KMS-11 (cell line): ENCODE measurements around the gene NOS3.

Experiments
- H2AFZ ChIP-seq: fragments of 200-600 bp; sonication (generic); 2 replicates; pipeline ENCODE4 v1.6.1; 2016; ENCODE audit warnings: antibody characterized with exemption, mixed run types, low read depth
- H3K27ac ChIP-seq: fragments of 200-600 bp; sonication (generic); 2 replicates; pipeline ENCODE4 v1.6.1; 2016; ENCODE audit warnings: mild to moderate bottlenecking, mixed run types
- H3K27me3 ChIP-seq: fragments of 200-600 bp; sonication (generic); 2 replicates; pipeline ENCODE4 v1.6.1; 2017; ENCODE audit warnings: mild to moderate bottlenecking, low read depth, mixed run types, moderate library complexity; ENCODE audit not compliant: insufficient read depth
- H3K36me3 ChIP-seq: fragments of 200-600 bp; sonication (generic); 2 replicates; pipeline ENCODE4 v1.6.1; 2017; ENCODE audit warnings: mild to moderate bottlenecking, mixed run types; ENCODE audit not compliant: insufficient read depth
- H3K4me1 ChIP-seq: fragments of 200-600 bp; sonication (generic); 2 replicates; pipeline ENCODE4 v1.6.1; 2016; ENCODE audit warnings: mild to moderate bottlenecking, low read depth, mixed run types; ENCODE audit not compliant: poor library complexity, severe bottlenecking
- H3K4me2 ChIP-seq: fragments of 200-600 bp; sonication (generic); 2 replicates; pipeline ENCODE4 v1.7.0; 2016; ENCODE audit warnings: mild to moderate bottlenecking, mixed run types
- H3K4me3 ChIP-seq: fragments of 200-600 bp; sonication (generic); IDR thresholded peaks from 2 replicates; pipeline ENCODE4 v1.6.1; 2017; ENCODE audit warnings: low read depth, low read length, mixed read lengths; ENCODE audit not compliant: insufficient read depth
- H3K79me2 ChIP-seq: fragments of 200-600 bp; sonication (generic); 2 replicates; pipeline ENCODE4 v1.6.1; 2016; ENCODE audit warnings: low read depth, mixed run types; ENCODE audit not compliant: insufficient read depth
- H3K9ac ChIP-seq: fragments of 200-600 bp; sonication (generic); 2 replicates; pipeline ENCODE4 v1.6.1; 2016; ENCODE audit warnings: mild to moderate bottlenecking, mixed run types
- H4K20me1 ChIP-seq: fragments of 200-600 bp; sonication (generic); 2 replicates; pipeline ENCODE4 v1.6.1; 2016; ENCODE audit warnings: mild to moderate bottlenecking, mixed run types; ENCODE audit not compliant: insufficient read depth
- TF ChIP-seq, protein P1 (sequence below): fragments of 200-600 bp; sonication (generic); conservative IDR thresholded peaks from 2 replicates; pipeline ENCODE4 v1.6.1; 2017; ENCODE audit warnings: low read depth, mild to moderate bottlenecking, antibody characterized with exemption, low read length, moderate library complexity, mixed read lengths

Gene NOS3

DNA sequence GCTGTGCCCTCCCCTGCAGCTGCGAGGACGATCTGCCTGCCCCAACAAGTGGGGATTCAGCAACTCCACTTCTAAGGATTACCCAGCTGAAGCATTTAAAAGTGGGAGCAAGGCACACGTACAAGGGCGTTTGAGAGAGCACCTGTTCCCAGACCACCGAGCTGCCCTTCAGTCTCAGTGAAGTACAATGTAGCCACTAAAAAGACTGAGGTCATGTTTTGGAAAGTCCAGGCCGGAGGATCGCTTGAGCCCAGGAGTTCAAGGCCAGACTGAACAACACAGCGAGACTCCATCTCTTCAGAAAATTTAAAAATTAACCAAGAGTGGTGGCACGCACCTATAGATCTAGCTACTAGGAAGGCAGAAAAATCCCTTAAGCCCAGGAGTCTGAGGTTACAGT, 14.7 kb downstream of the NOS3 start:
- H3K4me2 ChIP-seq = no peak overlapping the region
- TF ChIP-seq, protein P1, sequence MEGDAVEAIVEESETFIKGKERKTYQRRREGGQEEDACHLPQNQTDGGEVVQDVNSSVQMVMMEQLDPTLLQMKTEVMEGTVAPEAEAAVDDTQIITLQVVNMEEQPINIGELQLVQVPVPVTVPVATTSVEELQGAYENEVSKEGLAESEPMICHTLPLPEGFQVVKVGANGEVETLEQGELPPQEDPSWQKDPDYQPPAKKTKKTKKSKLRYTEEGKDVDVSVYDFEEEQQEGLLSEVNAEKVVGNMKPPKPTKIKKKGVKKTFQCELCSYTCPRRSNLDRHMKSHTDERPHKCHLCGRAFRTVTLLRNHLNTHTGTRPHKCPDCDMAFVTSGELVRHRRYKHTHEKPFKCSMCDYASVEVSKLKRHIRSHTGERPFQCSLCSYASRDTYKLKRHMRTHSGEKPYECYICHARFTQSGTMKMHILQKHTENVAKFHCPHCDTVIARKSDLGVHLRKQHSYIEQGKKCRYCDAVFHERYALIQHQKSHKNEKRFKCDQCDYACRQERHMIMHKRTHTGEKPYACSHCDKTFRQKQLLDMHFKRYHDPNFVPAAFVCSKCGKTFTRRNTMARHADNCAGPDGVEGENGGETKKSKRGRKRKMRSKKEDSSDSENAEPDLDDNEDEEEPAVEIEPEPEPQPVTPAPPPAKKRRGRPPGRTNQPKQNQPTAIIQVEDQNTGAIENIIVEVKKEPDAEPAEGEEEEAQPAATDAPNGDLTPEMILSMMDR = no peak
- no peaks in the 10 kb centered on the region; the same call in 1 of the 2 replicates for H3K27me3 ChIP-seq
- H3K27ac ChIP-seq = no peak overlapping the region
- H3K36me3 ChIP-seq = no peaks in the 10 kb centered on the region
- H3K4me1 ChIP-seq = no peaks in the 10 kb centered on the region
- H2AFZ ChIP-seq = no peak overlapping the region
- no peaks in the 10 kb centered on the region for H4K20me1 ChIP-seq
- no peak overlapping the region for H3K4me3 ChIP-seq
- H3K9ac ChIP-seq = no peak overlapping the region
- H3K79me2 ChIP-seq = no peaks in the 10 kb centered on the region

DNA sequence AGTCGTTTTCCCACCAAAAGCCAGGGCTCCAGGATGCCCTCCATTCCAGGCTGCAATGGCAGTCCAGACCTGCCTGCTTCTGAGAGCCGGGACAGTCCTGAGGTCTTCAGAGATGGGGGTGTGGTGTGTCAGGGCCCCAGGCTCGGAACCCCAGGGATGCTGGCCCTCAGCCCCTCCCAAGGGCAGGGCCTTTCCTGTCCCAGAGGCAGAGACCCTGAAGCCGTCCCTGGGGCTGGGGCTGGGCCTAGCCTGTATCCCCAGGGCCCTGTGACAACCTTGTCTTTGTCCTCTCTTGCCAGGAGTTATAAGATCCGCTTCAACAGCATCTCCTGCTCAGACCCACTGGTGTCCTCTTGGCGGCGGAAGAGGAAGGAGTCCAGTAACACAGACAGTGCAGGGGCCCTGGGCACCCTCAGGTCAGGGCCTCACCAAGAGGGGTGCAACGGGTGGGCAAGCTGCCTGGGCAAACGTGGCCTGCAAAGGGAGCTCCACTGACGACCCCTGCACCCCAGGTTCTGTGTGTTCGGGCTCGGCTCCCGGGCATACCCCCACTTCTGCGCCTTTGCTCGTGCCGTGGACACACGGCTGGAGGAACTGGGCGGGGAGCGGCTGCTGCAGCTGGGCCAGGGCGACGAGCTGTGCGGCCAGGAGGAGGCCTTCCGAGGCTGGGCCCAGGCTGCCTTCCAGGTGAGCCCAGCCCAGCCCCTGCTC, 15.9 kb downstream of the NOS3 start:
- TF ChIP-seq, protein P1 = no peak
- Histone ChIP-seq H3K27ac (no peak overlapping the region), H3K79me2 (no peaks in the 10 kb centered on the region), H3K36me3 (no peaks in the 10 kb centered on the region), H3K9ac (no peak overlapping the region), H3K4me2 (no peak overlapping the region), H3K27me3 (no peaks in the 10 kb centered on the region; the same call in 1 of the 2 replicates), H3K4me3 (no peak overlapping the region), H3K4me1 (no peaks in the 10 kb centered on the region), H2AFZ (no peak overlapping the region), H4K20me1 (no peaks in the 10 kb centered on the region)

DNA sequence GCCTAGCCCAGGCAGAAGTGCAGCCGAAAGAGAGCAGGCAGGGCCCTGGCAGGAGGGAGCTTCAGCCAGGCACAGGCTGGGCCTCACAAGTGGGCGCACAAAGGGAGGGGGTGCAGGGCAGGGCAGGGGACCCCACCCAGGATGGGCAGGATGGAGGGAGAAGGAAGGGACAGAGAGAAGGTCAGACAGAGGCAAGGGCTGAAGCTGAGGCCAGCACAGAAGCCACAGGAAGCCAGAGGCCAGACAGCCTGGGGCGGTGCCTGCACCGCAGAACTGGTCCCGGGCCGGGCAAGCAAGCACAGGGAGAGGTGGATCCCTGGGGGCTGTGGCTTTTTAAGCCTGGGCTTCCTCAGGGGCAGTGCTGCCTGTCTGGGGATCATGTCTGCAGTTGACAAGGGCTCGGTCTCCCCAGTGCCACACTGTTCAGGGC, 16.7 kb downstream of the NOS3 start:
- Histone ChIP-seq H3K4me1 (no peaks in the 10 kb centered on the region), H3K9ac (no peak overlapping the region), H3K36me3 (no peaks in the 10 kb centered on the region), H3K79me2 (no peaks in the 10 kb centered on the region), H3K4me3 (no peak overlapping the region), H4K20me1 (no peaks in the 10 kb centered on the region), H3K4me2 (no peak overlapping the region), H3K27me3 (no peaks in the 10 kb centered on the region; the same call in 1 of the 2 replicates), H2AFZ (no peak overlapping the region), H3K27ac (no peak overlapping the region)
- TF ChIP-seq, protein P1 = no peak

- H3K9ac ChIP-seq = no peak overlapping the region
- H3K27ac ChIP-seq = no peak overlapping the region
- no peaks in the 10 kb centered on the region; the same call in 1 of the 2 replicates for H3K27me3 ChIP-seq
- no peaks in the 10 kb centered on the region for H3K36me3 ChIP-seq
- no peak overlapping the region for H3K4me3 ChIP-seq
- H2AFZ ChIP-seq = no peak overlapping the region
- TF ChIP-seq, protein P1 = no peak
- no peak overlapping the region for H3K4me2 ChIP-seq
- H4K20me1 ChIP-seq = no peaks in the 10 kb centered on the region
- no peaks in the 10 kb centered on the region for H3K79me2 ChIP-seq
- peaks cover 2% of the 10 kb centered on the region for H3K4me1 ChIP-seq
These were observed 17.3 kb downstream of the NOS3 start for GRCh38 chr7:151008143-151008510.
